T-helper 1 cell treated with Interleukin-12 subunit alpha and Interleukin-12 subunit beta and Interleukin-4 antibody, amounts not matched to agents 30 μg/mL and 1 μg/mL, for 36 hours (primary cell): Measurements from ENCODE around the gene ACOXL.
A peak's percentile ranks its signal among the peaks of the same experiment; 100 is the strongest.
"Not testable (repeated sequence)": the region's sequence is repeated elsewhere in the genome, so short reads cannot be mapped to it uniquely, and the experiment has no call there.

Experiments
- H3K27ac Mint-ChIP-seq: one replicate; pipeline ENCODE4 v1.8.0; 2021; ENCODE audit warnings: mild to moderate bottlenecking, mixed read lengths
- H3K27me3 Mint-ChIP-seq: one replicate; pipeline ENCODE4 v1.8.0; 2021; ENCODE audit warnings: low read depth, mixed read lengths
- H3K36me3 Mint-ChIP-seq: one replicate; pipeline ENCODE4 v1.8.0; 2021; ENCODE audit warnings: low read depth, mixed read lengths
- H3K4me1 Mint-ChIP-seq: one replicate; pipeline ENCODE4 v1.8.0; 2021; ENCODE audit warnings: low read depth, mixed read lengths
- H3K4me3 Mint-ChIP-seq: one replicate; pipeline ENCODE4 v1.8.0; 2021; ENCODE audit warnings: mild to moderate bottlenecking, moderate library complexity, mixed read lengths
- H3K9me3 Mint-ChIP-seq: one replicate; pipeline ENCODE4 v1.8.0; 2021; ENCODE audit warnings: mixed read lengths

ACOXL gene

DNA sequence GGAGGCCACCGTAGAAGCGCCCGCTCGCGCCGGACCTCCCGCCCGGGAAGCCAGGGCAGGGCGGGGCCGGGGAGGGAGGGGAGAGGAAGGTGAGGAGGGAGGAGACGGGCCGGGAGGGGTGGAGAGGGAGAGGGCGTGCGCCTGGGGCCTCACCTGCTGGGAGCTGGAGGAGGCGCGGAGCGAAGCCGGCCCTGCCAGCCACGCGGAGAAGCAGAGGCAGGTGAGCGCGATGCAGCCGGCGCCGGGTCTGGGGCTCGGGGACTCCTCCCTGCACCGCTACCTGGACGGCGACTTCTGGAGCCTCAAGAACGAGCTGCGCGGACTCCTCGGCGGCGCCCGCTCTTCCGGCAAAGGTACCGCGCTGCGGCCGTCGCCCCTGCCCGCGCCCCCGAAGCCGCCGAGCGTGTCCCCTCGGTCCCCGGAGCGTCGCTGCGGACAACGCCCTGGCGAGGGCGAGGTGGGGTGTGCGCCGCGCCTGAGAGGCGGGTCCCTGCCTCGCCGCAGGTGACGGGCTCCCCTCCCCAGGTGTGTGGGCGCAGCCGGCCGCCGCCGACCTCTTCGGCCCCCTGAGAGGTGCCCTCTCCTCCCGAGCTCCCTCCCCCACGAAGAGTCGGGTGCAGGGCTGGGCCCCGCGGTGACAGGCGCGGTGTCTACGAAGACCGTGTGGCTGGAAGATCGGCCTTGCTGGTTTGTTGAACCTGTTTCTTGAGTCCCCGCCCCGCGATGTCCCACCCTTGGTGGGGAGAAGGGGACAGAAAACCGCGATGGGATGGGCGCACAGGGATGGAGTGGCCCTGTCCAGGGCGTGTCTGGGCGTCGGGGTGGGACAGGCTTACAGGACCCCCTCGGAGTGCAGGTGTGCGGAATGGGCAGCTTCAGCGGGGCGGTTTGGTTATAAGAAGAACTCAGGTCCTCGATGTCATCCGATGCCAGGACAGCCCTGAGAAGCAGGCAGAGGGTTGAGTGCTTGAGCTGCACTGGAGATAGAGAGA, at the start of gene ACOXL:
TSS of gene ACOXL (plus strand) at position 152 of the 992 bp plus-strand sequence. CDS start 35,817 bp downstream, outside the sequence.
- H3K27ac Mint-ChIP-seq, result no peak within 1 kb of the TSS
- peaks cover 12% of the 10 kb centered on the region for H3K4me1 Mint-ChIP-seq
- no peaks in the 10 kb centered on the region for H3K9me3 Mint-ChIP-seq
- peaks cover 89% of the 10 kb centered on the region for H3K27me3 Mint-ChIP-seq
- H3K36me3 Mint-ChIP-seq, result peaks cover 2% of the 10 kb centered on the region
- peak within 1 kb of the TSS; percentile 66 for H3K4me3 Mint-ChIP-seq

DNA sequence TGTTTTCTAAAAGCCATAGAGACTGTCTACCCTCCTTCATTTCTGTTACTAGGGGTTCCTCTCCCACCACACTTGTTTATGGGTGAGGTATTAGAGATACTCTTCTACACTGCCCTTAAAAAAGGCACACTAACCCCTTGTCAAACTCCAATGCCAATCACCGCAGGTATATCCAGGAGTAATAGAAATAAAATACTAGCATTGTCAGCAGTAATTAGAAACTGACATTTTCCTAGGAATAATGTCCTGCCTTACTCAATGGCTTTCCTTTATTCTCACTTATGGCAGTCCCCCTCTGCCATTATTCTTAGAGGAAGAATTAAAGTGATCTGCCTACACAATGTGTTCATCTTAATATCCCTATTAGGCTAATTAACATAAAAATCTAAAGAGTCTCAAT, 49.5 kb upstream of the ACOXL start:
- no peak overlapping the region for H3K4me3 Mint-ChIP-seq
- peaks cover 42% of the 10 kb centered on the region for H3K27me3 Mint-ChIP-seq
- H3K4me1 Mint-ChIP-seq, result peaks cover 13% of the 10 kb centered on the region
- H3K9me3 Mint-ChIP-seq, result peaks cover 11% of the 10 kb centered on the region
- no peak overlapping the region for H3K27ac Mint-ChIP-seq
- peaks cover 7% of the 10 kb centered on the region for H3K36me3 Mint-ChIP-seq

DNA sequence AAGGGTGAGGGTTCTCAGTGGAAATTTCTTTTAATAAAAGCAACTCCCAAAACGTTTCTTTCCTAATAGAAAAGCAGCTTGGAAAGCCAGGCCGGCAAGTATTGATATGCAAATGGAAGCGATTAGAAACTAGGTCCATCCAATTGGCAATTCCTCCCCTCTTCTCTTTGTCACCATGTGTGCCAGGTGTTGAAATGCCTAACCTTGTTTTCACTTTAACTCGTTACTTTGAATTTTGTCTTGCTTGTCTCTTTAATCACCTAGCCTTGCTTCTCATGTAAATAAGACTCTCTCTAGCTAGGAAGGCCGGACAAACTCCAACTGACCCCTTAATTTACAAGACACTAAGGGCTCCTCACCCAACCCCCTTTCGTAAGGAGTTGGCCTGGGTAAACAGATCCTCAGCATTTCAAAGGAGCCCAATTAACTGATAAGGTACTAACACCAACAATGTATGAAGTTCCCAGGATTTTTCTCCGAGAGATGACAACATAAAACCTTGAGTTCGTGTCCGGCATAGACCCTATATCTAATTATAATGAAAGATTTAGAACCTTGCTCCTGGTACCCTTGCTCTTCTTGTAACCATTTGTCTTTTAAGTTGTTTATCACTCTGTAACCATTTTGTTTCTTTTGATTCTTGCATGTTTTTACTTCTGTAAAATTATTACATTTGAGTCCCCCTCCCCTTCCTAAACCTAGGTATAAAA, 44.4 kb upstream of the ACOXL start:
- Mint-ChIP-seq H3K9me3 (peaks cover 35% of the 10 kb centered on the region), H3K27me3 (peaks cover 65% of the 10 kb centered on the region)
- not testable (repeated sequence) for H3K27ac Mint-ChIP-seq, H3K4me3 Mint-ChIP-seq, H3K4me1 Mint-ChIP-seq, H3K36me3 Mint-ChIP-seq

DNA sequence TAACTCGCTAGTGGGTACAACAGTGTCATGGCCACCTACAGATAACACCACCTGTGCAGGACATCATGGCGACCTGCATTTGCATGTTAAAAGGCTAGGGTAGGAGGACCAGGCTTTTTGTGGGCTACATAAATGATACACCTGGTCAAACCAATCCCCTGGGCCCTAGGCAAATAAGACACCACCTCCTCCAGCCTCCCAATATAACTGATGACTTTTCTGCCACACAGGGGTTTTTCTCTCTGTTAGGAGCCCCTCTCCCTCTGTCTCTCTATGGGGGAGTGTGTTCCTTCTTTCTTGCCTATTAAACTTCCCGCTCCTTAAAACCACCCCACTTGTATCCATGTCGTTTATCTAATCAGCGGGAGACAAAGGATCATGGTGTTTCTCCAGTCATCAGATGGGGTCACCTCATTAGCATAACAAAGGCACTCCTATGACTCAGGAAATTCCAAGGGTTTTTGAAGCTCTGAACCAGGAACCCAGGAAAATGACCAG, 43.7 kb upstream of the ACOXL start:
- Mint-ChIP-seq H3K4me1 (no peaks in the 10 kb centered on the region), H3K27ac (no peak overlapping the region), H3K4me3 (no peak overlapping the region), H3K9me3 (peaks cover 35% of the 10 kb centered on the region), H3K36me3 (peaks cover 5% of the 10 kb centered on the region), H3K27me3 (peaks cover 63% of the 10 kb centered on the region)

DNA sequence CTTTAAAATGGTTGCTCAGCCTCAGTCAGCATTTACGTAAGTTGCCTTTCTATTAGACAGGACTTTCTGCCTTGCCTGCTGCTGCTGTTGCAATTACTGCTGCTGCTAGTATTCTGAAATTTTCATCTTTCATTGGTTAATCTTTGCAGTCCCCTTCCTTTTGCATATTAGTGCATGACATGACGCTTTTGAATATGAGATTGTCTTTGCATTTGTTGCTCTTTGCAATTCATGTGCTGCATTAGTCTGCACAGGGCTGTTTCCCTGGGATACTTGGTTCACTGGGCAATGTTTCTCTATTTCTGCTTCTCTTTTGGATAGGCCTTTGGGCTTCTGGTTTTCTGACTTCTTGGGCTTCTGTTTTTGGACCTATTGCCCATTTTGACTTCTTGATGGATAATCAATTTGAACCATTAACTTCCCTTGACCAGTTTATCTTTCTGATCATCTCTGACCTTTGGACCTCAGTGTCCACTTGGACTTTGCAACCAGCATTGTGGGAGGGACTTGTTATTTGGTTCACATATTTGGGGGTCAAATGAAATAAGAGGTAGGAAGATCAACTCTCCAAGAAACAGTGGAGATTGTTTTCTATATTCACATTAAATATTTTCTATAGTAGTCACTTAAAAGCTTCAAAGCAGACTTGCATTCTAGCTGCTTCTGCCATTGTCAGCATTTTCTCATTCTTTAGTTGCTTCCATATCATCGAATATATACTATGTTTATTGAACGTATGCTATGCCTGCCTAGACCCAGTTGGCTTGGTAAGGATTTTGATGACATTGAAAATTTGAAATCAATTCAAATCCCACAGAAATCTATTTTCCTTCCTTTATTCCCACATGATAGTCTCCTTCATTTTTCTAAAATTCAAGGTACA, 42.0 kb upstream of the ACOXL start:
- Mint-ChIP-seq H3K27ac (no peak overlapping the region), H3K4me3 (no peak overlapping the region), H3K36me3 (peaks cover 2% of the 10 kb centered on the region), H3K4me1 (peaks cover 5% of the 10 kb centered on the region), H3K27me3 (peaks cover 52% of the 10 kb centered on the region), H3K9me3 (peaks cover 35% of the 10 kb centered on the region)

DNA sequence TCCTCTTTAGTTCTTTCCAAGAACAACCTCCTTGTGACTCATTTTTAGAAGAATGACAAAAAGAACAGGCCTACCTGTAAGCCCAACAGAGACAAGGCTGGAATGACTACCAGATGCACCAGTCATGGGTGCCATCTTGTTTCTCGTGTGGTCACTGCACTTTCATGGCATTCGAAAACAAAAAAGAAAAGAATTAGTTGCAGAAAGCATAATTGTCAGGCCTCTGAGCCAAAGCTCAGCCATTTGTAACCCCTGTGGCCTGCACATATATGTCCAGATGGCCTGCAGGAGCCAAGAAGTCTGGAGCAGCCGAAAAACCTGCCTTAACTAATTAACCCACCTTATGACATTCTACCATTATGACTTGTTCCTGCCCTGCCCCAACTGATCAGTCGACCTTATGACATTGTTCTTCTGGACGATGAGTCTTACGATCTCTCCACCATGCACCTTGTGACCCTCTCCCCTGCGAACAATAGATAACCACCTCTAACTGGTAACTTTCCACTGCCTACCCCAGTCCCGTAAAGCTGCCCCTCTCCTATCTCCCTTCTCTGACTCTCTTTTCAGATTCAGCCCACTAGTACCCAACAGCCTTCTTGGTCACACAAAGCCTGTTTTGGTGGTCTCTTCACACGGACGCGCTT, 40.6 kb upstream of the ACOXL start:
- H3K4me3 Mint-ChIP-seq, result no peak overlapping the region
- peaks cover 43% of the 10 kb centered on the region for H3K27me3 Mint-ChIP-seq
- no peak overlapping the region for H3K27ac Mint-ChIP-seq
- no peaks in the 10 kb centered on the region for H3K36me3 Mint-ChIP-seq
- peaks cover 29% of the 10 kb centered on the region for H3K9me3 Mint-ChIP-seq
- H3K4me1 Mint-ChIP-seq, result peaks cover 8% of the 10 kb centered on the region

DNA sequence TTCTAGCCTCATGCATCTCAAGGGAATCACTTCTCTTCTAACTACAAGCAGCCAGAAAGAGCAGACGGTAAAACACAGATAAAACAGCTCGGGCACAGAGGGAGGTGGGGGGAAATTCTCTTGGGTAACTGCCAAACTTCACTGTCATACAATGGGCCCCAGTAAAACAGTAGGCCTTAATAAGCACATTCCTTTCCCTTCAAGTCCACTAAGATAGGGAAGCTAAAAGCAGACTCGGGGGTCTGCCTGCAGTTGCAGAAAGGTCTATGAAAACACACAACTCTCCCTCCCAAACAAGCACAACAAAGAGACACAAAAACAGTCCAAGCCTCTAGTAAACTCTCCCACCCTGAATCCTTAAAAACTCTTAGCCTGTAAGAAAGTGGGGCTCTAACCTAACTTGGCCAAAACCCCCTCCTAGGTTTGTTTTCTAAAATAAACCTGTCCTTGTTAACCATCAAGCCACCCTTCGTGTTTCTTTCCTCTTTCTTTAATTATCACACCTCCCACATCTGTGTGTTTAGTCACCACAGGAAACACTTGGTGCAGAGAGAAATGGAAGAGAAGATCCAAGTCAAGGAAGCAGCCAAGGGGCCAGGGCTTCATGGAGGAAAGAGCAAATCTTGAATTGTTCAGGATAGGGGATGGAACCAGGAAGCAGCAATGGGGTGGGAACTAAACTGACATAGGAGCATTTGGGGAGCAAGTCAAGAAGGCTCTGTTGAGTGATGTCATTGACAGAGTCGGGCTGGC, 37.1 kb upstream of the ACOXL start:
- H3K27ac Mint-ChIP-seq, H3K36me3 Mint-ChIP-seq, H3K4me1 Mint-ChIP-seq, H3K4me3 Mint-ChIP-seq, H3K9me3 Mint-ChIP-seq: not testable (repeated sequence)
- H3K27me3 Mint-ChIP-seq, result peaks cover 28% of the 10 kb centered on the region

DNA sequence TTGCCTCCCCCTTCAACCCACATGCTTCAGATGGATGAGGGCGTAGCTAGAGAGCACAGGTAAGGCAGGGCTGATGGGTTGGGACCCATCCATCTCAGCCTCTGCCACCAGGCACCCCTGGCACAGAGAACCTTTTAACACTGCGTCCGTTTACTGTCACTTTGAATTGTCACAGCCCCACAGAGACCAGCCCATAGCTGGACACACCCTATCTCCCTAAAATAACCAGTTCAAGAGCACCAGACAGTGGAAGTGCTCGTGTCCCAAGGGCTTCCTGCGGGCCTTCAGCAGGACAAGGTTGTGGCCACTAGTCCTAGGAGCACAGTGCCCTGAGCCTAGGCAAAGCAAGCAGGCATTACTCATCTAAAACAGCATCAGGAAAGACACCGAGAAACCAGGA, 34.1 kb upstream of the ACOXL start:
- not testable (repeated sequence) for H3K9me3 Mint-ChIP-seq, H3K4me1 Mint-ChIP-seq, H3K27ac Mint-ChIP-seq, H3K4me3 Mint-ChIP-seq, H3K36me3 Mint-ChIP-seq
- peaks cover 27% of the 10 kb centered on the region for H3K27me3 Mint-ChIP-seq

DNA sequence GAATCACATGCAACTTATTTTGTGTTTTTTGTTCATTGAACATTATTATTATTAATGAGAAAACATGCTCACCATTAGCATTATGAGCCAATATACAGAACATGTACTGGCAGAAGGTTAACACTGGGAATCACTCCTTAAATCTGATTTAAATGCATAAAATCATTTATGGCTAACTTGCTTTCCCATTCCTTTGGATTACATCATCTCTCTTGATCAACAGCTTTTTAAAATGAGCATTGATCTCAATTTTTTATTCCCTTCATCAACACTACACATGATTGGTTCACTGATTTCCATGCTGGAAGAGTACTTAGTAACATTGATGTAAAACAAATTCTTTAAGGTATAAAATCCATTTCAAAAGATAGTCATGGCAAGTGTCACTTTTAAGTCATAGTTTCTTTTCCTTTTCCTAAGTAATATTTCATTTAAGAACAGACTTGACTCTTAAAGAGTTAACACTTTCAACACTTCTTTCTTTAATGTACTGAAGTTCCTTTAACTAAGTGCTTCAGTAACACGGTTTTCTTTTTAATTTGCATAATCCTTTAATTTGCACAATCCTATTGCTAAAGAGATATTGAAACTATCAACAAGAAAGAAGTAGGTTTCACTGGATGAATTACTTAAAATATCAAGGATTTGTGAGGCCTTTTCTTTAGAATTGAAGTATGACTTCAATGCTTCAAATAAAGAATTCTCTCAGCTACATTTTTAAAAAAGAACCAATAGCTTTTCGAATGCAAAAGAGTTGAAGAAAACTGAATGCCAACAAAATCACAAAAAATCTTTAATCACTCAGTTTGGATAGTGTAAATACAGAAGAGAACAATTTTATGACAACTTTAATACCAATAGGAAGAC, 29.6 kb upstream of the ACOXL start:
- Mint-ChIP-seq H3K4me3 (no peak overlapping the region), H3K27ac (no peak overlapping the region), H3K9me3 (no peaks in the 10 kb centered on the region), H3K36me3 (no peaks in the 10 kb centered on the region), H3K27me3 (peaks cover 54% of the 10 kb centered on the region), H3K4me1 (no peaks in the 10 kb centered on the region)

DNA sequence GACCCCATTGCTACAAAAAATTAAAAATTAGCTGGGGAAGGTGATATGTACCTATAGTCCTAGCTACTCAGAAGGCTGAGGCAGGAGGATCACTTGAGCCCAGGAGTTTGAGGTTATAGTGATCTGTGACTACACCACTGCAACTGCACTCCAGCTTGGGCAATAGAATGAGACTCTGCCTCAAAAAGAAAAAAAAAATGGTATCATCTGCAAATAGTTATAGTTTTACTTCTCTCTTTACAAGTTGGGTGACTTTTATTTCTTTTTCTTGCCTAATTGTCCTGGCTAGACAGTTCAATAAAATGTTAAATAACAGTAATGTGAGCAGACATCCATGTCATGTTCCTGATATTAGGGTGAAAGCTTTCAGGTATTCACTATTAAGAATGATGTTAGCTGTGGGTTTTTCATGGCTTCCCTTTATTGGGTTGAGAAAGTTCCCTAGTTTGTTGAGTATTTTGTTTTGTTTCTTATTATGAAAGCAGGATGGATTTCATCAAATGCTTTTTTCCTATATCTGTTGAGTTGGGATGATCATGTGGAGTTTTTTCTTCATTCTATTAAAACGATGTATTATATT, 24.9 kb upstream of the ACOXL start:
- Mint-ChIP-seq H3K27ac (no peak overlapping the region), H3K4me3 (no peak overlapping the region), H3K4me1 (no peaks in the 10 kb centered on the region), H3K9me3 (no peaks in the 10 kb centered on the region), H3K36me3 (no peaks in the 10 kb centered on the region), H3K27me3 (peaks cover 79% of the 10 kb centered on the region)

DNA sequence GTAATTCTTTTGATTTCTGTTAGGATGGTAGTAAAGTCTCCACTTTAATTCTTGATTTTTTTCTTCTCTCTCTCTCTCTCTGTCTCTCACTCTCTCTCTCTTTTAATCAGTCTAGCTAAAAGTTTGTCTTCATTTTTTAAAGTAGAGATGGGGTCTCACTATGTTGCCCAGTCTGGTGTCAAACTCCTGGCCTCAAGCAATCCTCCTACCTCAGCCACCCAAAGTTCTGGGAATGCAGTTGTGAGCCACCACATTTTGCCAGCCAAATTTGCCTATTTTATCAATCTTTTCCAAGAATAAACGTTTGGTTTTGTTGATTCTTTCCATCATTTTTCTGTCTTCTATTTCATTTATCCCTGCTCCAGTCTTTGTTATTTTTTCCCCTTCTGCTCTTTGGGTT, 23.9 kb upstream of the ACOXL start:
- Mint-ChIP-seq H3K9me3 (no peaks in the 10 kb centered on the region), H3K36me3 (no peaks in the 10 kb centered on the region), H3K27ac (no peak overlapping the region), H3K4me1 (peaks cover 1% of the 10 kb centered on the region), H3K27me3 (peaks cover 81% of the 10 kb centered on the region), H3K4me3 (no peak overlapping the region)

DNA sequence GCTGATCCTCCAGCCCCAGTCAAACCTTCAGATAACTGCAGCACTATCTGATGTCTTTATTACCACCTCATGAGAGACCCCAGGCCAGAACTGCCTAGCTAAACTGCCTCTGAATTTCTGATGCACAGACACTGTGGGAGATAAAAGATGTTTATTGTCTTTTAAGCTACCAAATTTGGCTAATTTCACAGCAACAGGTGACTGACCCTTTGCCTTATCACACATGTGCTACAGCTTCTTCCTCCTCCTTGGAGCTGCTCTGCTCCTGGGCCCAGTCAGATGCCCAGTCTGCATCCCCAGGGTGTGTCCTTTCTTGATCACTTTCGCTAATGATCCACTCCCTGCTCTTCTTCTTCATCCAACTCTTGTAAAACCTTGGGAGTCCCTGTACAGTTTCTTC, 19.6 kb upstream of the ACOXL start:
- Mint-ChIP-seq H3K4me1 (peaks cover 2% of the 10 kb centered on the region), H3K4me3 (no peak overlapping the region), H3K27me3 (peaks cover 85% of the 10 kb centered on the region), H3K9me3 (no peaks in the 10 kb centered on the region), H3K36me3 (no peaks in the 10 kb centered on the region), H3K27ac (no peak overlapping the region)
